Subcutaneous abdominal adipose tissue (tissue), 5 donors: ENCODE data around the gene SLIT3.

Source experiments
- H3K27ac ChIP-seq: one replicate; pipeline ENCODE4 v1.7.0; 2013; ENCODE audit warnings: low read depth, mild to moderate bottlenecking, inconsistent platforms, low read length, moderate library complexity
- H3K27me3 ChIP-seq, 5 donors: one replicate each; pipeline ENCODE4 v1.7.0; 2013; ENCODE audit warnings: low read length in 5 of 5, inconsistent platforms in 1 of 5; ENCODE audit not compliant: control insufficient read depth in 5 of 5, insufficient read depth in 4 of 5
- H3K36me3 ChIP-seq, 5 donors: one replicate each; pipeline ENCODE4 v1.7.0; 2013; ENCODE audit warnings: low read length in 5 of 5; ENCODE audit not compliant: control insufficient read depth in 5 of 5, insufficient read depth in 5 of 5
- H3K4me1 ChIP-seq, 5 donors: one replicate each; pipeline ENCODE4 v1.7.0; 2013; ENCODE audit warnings: low read length in 5 of 5, mild to moderate bottlenecking in 3 of 5, moderate library complexity in 1 of 5; ENCODE audit not compliant: control insufficient read depth in 5 of 5, insufficient read depth in 5 of 5
- H3K4me3 ChIP-seq, 5 donors: one replicate each; pipeline ENCODE4 v1.7.0; 2013; ENCODE audit warnings: low read length in 5 of 5, low read depth in 1 of 5
- H3K9ac ChIP-seq, 5 donors: one replicate each; pipeline ENCODE4 v1.7.0; 2013; ENCODE audit warnings: low read length in 5 of 5, mild to moderate bottlenecking in 4 of 5, moderate library complexity in 3 of 5
- H3K9me3 ChIP-seq, 5 donors: one replicate each; pipeline ENCODE4 v1.7.0; 2013; ENCODE audit warnings: low read length in 5 of 5; ENCODE audit not compliant: control insufficient read depth in 5 of 5
- donor health status: healthy.
- donor health status: healthy.
- donor health status: healthy.
- donor health status: healthy.
- donor health status: healthy.

SLIT3 gene

GRCh38 chr5:169195601-169196000 is 105.3 kb downstream of the SLIT3 start:
- no peak overlapping the region for H3K9ac ChIP-seq

GRCh38 chr5:169192536-169192935 is 108.4 kb downstream of the SLIT3 start:
- no peaks in the 10 kb centered on the region for H3K27me3 ChIP-seq
- no peak overlapping the region for H3K4me3 ChIP-seq
- H3K27ac ChIP-seq = no peak overlapping the region
- peaks cover 0 to 5% (median 3%) of the 10 kb centered on the region in 5 donors for H3K4me1 ChIP-seq
- H3K9ac ChIP-seq = no peak overlapping the region
- H3K36me3 ChIP-seq = peaks cover 0 to 15% (median 6%) of the 10 kb centered on the region in 5 donors
- H3K9me3 ChIP-seq = no peaks in the 10 kb centered on the region

More at GRCh38 chr5:169195601-169196000, 105.3 kb downstream of the SLIT3 start:
- Histone ChIP-seq H3K27me3 (no peaks in the 10 kb centered on the region), H3K36me3 (peaks cover 0 to 15% (median 6%) of the 10 kb centered on the region in 5 donors), H3K4me1 (peaks cover 0 to 5% (median 3%) of the 10 kb centered on the region in 5 donors), H3K27ac (no peak overlapping the region), H3K4me3 (no peak overlapping the region), H3K9me3 (no peaks in the 10 kb centered on the region)

DNA sequence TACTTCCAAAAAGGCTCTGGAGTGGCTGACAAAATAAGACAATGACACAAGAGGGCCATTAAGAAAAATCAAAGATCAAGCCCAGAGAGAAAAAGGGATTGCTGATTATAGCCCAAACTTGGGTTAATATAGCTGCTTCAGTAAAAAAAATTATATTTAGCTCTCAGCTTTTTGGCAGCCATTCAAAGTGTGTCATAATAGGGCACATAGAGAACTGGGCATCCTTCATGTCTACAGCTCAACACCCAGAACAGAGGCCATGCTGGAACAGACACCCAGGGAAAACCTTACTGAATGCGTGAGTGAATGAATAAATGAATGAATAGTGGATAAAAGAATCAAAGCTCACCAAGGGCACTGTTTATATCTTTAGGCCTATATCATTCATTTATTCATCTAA is 110.1 kb downstream of the SLIT3 start:
- Histone ChIP-seq H3K9me3 (no peaks in the 10 kb centered on the region), H3K36me3 (peaks cover 0 to 15% (median 6%) of the 10 kb centered on the region in 5 donors), H3K27me3 (no peaks in the 10 kb centered on the region), H3K4me3 (no peak overlapping the region), H3K27ac (no peak overlapping the region), H3K4me1 (peaks cover 0 to 5% (median 3%) of the 10 kb centered on the region in 5 donors), H3K9ac (no peak overlapping the region)

DNA sequence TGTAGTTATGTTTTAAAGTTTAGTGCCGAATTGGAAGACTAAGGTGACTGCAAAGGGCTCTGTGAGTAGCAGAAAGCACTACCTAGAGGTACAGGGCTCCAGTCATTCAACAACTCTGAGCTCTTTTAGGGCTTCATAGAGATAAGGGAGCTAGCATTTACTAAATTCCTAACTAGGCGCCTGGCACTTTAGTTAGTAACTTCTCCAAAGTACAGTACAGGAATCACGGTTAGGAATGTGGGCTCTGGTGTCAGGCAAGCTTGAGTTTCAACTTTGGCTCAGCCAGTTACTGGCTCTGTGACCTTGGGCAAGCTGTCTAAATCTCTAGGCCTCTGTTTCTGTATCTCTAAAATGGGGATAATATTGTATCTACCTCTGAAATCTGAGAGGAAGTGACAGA is 115.3 kb downstream of the SLIT3 start:
- Histone ChIP-seq H3K27me3 (no peaks in the 10 kb centered on the region), H3K9ac (no peak overlapping the region), H3K4me3 (no peak overlapping the region), H3K36me3 (no peaks in the 10 kb centered on the region), H3K9me3 (no peaks in the 10 kb centered on the region), H3K27ac (no peak overlapping the region), H3K4me1 (peaks cover 0 to 4% (median 0%) of the 10 kb centered on the region in 5 donors)

GRCh38 chr5:169183576-169183975 is 117.4 kb downstream of the SLIT3 start:
- H3K9ac ChIP-seq = no peak overlapping the region
- peaks cover 0 to 6% (median 0%) of the 10 kb centered on the region in 5 donors for H3K4me1 ChIP-seq
- no peak overlapping the region for H3K27ac ChIP-seq
- H3K9me3 ChIP-seq = no peaks in the 10 kb centered on the region
- H3K4me3 ChIP-seq = no peak overlapping the region
- H3K36me3 ChIP-seq = no peaks in the 10 kb centered on the region
- no peaks in the 10 kb centered on the region for H3K27me3 ChIP-seq

- no peaks in the 10 kb centered on the region for H3K36me3 ChIP-seq
- H3K9me3 ChIP-seq = no peaks in the 10 kb centered on the region
- no peaks in the 10 kb centered on the region for H3K27me3 ChIP-seq
- peaks cover 0 to 6% (median 0%) of the 10 kb centered on the region in 5 donors for H3K4me1 ChIP-seq
- no peak overlapping the region for H3K27ac ChIP-seq
- no peak overlapping the region for H3K4me3 ChIP-seq
- H3K9ac ChIP-seq = no peak overlapping the region
Observed at GRCh38 chr5:169182797-169183196, 118.1 kb downstream of the SLIT3 start.

DNA sequence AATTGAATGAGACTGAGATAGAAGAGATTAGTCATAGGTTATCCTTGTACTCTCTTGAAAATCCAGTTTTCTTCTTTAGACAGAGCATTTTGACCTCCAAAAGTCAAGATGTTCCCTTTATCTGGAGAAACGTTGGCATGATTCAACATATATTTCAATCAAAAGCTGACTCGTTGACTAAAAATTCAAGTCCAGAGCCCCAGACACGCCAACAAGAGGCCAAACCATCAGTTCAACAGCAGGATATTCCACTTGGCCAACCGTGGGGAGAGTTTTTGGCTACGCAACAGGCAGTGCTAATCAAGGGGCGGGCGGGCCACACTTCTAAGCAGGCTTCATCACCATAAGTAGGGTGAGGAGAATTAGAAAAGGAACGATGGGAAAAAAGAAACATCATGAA is 119.1 kb downstream of the SLIT3 start:
- no peaks in the 10 kb centered on the region for H3K9me3 ChIP-seq
- H3K27me3 ChIP-seq = no peaks in the 10 kb centered on the region
- no peak overlapping the region for H3K4me3 ChIP-seq
- no peaks in the 10 kb centered on the region for H3K36me3 ChIP-seq
- no peak overlapping the region for H3K27ac ChIP-seq
- no peak overlapping the region for H3K9ac ChIP-seq
- H3K4me1 ChIP-seq = peaks cover 0 to 6% (median 0%) of the 10 kb centered on the region in 5 donors

DNA sequence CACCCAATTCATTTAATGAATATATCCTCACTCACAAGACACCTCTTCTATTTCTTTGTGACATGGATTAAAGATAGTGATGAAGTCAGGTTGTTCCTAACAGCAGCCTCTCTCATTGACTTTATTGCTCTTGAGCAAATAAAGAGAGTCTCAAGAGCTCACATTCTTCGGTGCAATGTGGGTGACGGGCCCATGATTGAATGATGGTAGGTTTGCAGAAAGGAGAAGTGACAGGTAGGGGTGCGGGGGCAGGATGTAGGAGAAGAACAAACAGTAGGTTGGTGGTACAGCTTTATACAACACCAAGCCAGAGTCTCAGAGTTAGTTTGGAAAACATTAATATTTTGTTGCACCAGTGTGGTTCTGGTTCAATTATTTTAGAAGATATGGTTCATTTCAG is 122.2 kb downstream of the SLIT3 start:
- no peaks in the 10 kb centered on the region for H3K27me3 ChIP-seq
- no peak overlapping the region for H3K4me3 ChIP-seq
- no peaks in the 10 kb centered on the region for H3K36me3 ChIP-seq
- no peak overlapping the region for H3K9ac ChIP-seq
- H3K27ac ChIP-seq = no peak overlapping the region
- H3K9me3 ChIP-seq = no peaks in the 10 kb centered on the region
- peaks cover 0 to 6% (median 0%) of the 10 kb centered on the region in 5 donors for H3K4me1 ChIP-seq

GRCh38 chr5:169178274-169178673 is 122.7 kb downstream of the SLIT3 start:
- Histone ChIP-seq H3K4me3 (no peak overlapping the region), H3K27ac (no peak overlapping the region), H3K9me3 (no peaks in the 10 kb centered on the region), H3K4me1 (peaks cover 0 to 6% (median 0%) of the 10 kb centered on the region in 5 donors), H3K9ac (no peak overlapping the region), H3K27me3 (no peaks in the 10 kb centered on the region), H3K36me3 (no peaks in the 10 kb centered on the region)

DNA sequence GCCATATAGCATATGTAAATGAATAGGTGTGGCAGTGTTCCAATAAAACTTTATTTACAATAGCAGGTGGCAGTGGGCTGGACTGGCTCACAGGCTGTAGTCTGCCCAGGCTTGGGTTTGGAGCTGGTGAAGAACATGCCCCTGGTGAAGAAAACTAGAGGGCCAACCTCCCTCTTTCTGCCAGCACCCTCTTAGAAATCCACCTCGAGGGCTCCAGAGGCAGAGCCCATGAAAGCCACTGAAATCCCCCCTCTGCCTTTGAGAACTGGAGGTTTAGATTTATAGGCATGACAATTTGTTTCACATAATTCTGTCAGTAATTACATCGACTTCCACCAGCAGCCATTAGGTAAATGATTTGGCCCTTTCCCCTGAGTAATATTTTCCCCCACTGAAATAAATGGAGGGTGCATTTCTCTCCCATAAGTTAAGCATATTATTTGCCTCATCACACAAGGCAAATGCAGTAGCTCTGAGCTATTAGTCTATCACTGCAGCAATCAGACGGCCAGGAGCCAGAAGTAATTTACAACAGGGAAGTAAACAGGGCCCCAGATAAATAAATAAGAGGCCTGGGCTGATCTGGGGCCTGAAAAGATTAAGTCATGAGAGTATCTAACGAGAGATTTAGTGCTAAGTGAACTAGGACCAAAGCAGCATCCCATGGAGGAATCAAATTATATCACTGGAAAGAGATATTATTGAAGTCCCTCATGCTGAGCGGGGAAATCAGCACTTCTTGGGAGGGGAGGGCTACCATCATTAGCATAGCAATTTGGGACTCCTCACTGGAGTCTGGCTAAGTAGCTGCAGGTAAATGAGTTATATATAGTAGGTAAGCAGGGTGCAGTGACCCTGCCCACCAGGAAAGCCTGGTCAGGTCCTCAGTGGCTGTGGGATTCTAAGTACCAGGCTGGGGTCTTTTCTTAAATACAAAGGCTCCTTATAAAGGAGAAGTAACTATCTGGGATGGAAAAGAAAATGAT is 123.9 kb downstream of the SLIT3 start:
- no peaks in the 10 kb centered on the region for H3K27me3 ChIP-seq
- H3K36me3 ChIP-seq = no peaks in the 10 kb centered on the region
- peaks cover 0 to 6% (median 0%) of the 10 kb centered on the region in 5 donors for H3K4me1 ChIP-seq
- H3K27ac ChIP-seq = no peak overlapping the region
- H3K9me3 ChIP-seq = no peaks in the 10 kb centered on the region
- no peak overlapping the region for H3K4me3 ChIP-seq
- no peak overlapping the region for H3K9ac ChIP-seq
